Stimulated activated naive CD8-positive, alpha-beta T cell treated with anti-CD3 and anti-CD28 coated beads, Interleukin-15, Interleukin-2, amounts not matched to agents 100 ng/mL and 50 ng/mL, for 24 hours (primary cell): ENCODE results near the gene PHF1.

Source experiments
- H3K27ac Mint-ChIP-seq: one replicate; pipeline ENCODE4 v1.8.0; 2021; ENCODE audit warnings: mild to moderate bottlenecking, mixed read lengths
- H3K27me3 Mint-ChIP-seq: one replicate; pipeline ENCODE4 v1.8.0; 2021; ENCODE audit warnings: mixed read lengths
- H3K36me3 Mint-ChIP-seq: one replicate; pipeline ENCODE4 v1.8.0; 2021; ENCODE audit warnings: low read depth, mixed read lengths
- H3K4me1 Mint-ChIP-seq: one replicate; pipeline ENCODE4 v1.8.0; 2021; ENCODE audit warnings: low read depth, mixed read lengths
- H3K4me3 Mint-ChIP-seq: one replicate; pipeline ENCODE4 v1.8.0; 2021; ENCODE audit warnings: mild to moderate bottlenecking, mixed read lengths
- H3K9me3 Mint-ChIP-seq: one replicate; pipeline ENCODE4 v1.8.0; 2021; ENCODE audit warnings: mixed read lengths

PHF1 gene

DNA sequence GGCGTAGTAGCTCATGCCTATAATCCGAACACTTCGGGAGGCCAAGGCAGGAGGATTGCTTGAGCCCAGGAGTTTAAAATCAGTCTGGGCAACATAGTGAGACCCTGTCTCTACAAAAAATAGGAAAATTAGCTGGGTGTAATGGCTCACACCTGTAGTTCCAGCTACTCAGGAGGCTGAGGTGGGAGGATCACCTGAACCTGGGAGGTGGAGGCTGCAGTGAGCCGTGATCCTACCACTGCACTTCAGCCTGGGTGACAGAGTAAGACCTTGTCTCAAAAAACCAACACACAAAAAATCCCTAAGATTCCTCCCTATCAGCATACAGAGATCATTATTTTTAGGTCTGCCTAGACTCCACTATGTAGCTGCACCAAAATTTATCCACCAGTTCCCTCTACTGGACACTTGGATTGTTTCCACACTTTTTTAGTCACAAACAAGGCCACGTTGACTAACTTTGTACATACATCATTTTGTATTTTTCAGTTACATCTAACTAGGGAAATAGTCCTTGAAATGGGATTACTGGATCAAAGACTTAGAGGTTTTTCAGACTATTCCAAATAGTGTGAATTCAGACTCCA is 3.6 kb upstream of the PHF1 start:
- H3K27ac Mint-ChIP-seq = no peak overlapping the region
- H3K27me3 Mint-ChIP-seq = no peaks in the 10 kb centered on the region

DNA sequence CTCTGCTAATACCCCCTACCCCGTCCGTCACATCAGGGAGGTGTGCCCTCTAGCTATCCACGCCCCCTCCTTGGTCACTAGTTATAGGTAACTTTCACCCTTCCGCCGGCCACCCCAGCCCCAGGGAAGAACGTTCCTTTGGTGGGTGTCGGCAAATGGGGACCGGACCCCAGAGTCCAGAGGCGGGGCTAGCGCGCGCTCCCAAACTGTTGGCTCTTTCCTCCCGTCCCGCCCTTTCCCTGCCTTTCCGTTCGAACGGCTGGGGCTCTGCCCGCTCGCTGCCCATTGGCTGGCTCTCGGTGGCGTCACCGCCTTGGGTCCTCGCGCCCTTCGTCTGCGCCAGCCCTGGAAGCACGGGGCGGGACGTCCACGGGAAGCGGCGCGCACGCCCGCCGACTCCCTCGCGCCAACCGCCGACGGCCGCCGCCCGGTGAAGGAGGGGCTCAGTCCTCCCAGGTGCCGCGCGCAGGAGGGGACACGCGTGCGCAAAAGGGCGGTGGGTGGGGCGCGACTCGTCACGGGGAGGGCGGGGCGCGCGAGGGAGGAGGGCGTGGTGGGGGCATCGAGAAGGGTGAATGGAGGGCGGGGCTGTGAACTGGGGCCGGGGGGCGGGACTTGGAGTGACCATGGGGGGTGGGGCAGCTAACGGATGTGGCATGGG is 634 bp upstream of the PHF1 start:
- H3K9me3 Mint-ChIP-seq = no peaks in the 10 kb centered on the region
- peaks cover 44% of the 10 kb centered on the region for H3K4me1 Mint-ChIP-seq
- peak overlapping the region; percentile 83 for H3K4me3 Mint-ChIP-seq
- no peaks in the 10 kb centered on the region for H3K27me3 Mint-ChIP-seq
- peak overlapping the region; percentile 93 for H3K27ac Mint-ChIP-seq
- H3K36me3 Mint-ChIP-seq = peaks cover 61% of the 10 kb centered on the region

More for the DNA sequence above, 3.6 kb upstream of the PHF1 start:
- Mint-ChIP-seq H3K36me3 (peaks cover 68% of the 10 kb centered on the region), H3K4me1 (peaks cover 20% of the 10 kb centered on the region), H3K4me3 (no peak overlapping the region), H3K9me3 (no peaks in the 10 kb centered on the region)

DNA sequence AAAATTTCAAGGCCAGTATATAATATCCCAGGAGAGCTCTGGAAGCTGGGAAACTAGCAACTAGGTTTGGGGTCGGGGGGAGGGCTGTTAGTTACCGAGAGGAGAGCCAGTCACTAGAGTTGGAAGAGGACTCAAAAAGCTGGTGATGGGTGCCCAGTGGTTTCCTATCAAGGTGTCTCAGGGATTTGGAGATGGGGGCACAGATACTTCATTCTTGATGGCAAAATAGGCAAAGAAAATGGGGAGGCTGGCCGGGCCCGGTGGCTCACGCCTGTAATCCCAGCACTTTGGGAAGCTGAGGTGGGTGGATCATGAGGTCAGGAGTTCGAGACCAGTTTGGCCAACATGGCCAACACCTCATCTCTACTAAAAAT is 805 bp downstream of the PHF1 start:
- H3K27ac Mint-ChIP-seq = peak overlapping the region; percentile 72
- H3K9me3 Mint-ChIP-seq = no peaks in the 10 kb centered on the region
- H3K4me3 Mint-ChIP-seq = peak overlapping the region; percentile 83
- peaks cover 58% of the 10 kb centered on the region for H3K4me1 Mint-ChIP-seq
- no peaks in the 10 kb centered on the region for H3K27me3 Mint-ChIP-seq
- H3K36me3 Mint-ChIP-seq = peaks cover 60% of the 10 kb centered on the region

GRCh38 chr6:33412140-33413009 is 1.6 kb downstream of the PHF1 start:
- Mint-ChIP-seq H3K27ac (peak overlapping the region; percentile 81), H3K9me3 (no peaks in the 10 kb centered on the region), H3K4me3 (peak overlapping the region; percentile 51), H3K4me1 (peaks cover 66% of the 10 kb centered on the region), H3K27me3 (no peaks in the 10 kb centered on the region), H3K36me3 (peaks cover 54% of the 10 kb centered on the region)

- no peaks in the 10 kb centered on the region for H3K27me3 Mint-ChIP-seq
- no peak overlapping the region for H3K4me3 Mint-ChIP-seq
- H3K9me3 Mint-ChIP-seq = no peaks in the 10 kb centered on the region
- peaks cover 45% of the 10 kb centered on the region for H3K36me3 Mint-ChIP-seq
- no peak overlapping the region for H3K27ac Mint-ChIP-seq
- H3K4me1 Mint-ChIP-seq = peaks cover 70% of the 10 kb centered on the region
Observed at GRCh38 chr6:33413241-33414120, 2.7 kb downstream of the PHF1 start.

DNA sequence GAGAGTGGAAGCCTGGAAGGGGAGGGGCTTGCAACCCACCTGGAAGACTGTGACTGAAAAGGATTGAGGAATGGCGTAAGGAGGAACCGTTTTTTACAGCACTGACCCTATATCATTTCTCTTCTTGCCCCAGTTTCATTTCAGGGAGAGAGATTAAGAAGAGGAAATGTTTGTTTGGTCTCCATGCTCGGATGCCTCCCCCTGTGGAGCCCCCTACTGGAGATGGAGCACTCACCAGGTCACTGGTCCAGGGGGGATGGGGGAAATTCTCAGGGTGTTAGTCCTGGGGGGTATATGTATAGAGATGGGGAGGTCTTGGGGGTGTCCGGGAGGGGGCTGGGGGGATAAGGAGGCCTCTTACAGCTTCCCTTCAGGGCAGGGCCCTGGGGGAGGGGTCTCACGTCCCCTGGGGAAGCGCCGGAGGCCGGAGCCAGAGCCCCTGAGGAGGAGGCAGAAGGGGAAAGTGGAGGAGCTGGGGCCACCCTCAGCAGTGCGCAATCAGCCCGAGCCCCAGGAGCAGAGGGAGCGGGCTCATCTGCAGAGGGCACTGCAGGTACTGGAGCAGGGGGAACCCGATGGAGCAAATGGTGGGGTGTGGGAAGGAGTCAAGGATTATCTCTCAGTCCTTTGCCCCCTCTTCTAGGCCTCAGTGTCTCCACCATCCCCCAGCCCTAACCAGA is 3.9 kb downstream of the PHF1 start:
- peaks cover 76% of the 10 kb centered on the region for H3K4me1 Mint-ChIP-seq
- no peak overlapping the region for H3K4me3 Mint-ChIP-seq
- H3K9me3 Mint-ChIP-seq = no peaks in the 10 kb centered on the region
- H3K27ac Mint-ChIP-seq = peak overlapping the region; percentile 10
- H3K27me3 Mint-ChIP-seq = no peaks in the 10 kb centered on the region
- H3K36me3 Mint-ChIP-seq = peaks cover 35% of the 10 kb centered on the region

DNA sequence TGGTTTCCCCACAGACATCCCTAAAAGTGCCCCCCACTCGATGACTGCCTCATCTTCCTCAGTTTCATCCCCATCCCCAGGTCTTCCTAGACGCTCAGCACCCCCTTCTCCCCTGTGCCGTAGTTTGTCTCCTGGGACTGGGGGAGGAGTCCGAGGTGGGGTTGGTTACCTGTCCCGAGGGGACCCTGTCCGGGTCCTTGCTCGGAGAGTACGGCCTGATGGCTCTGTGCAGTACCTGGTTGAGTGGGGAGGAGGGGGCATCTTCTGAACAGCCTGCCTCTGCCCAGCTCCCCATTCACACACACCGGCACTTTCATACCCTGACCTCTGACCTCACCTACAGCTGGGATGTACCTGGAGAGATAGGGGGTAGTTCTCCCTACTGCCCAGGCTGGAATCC is 5.0 kb downstream of the PHF1 start:
- Mint-ChIP-seq H3K4me3 (peak overlapping the region; percentile 96), H3K27me3 (no peaks in the 10 kb centered on the region), H3K9me3 (no peaks in the 10 kb centered on the region), H3K4me1 (peaks cover 74% of the 10 kb centered on the region), H3K27ac (peak overlapping the region; percentile 69), H3K36me3 (peaks cover 35% of the 10 kb centered on the region)

GRCh38 chr6:33416386-33417127 is 5.7 kb downstream of the PHF1 start:
- Mint-ChIP-seq H3K27ac (peak overlapping the region; percentile 100), H3K9me3 (no peaks in the 10 kb centered on the region), H3K4me3 (peak overlapping the region; percentile 96), H3K4me1 (peaks cover 77% of the 10 kb centered on the region), H3K36me3 (peaks cover 35% of the 10 kb centered on the region), H3K27me3 (no peaks in the 10 kb centered on the region)

DNA sequence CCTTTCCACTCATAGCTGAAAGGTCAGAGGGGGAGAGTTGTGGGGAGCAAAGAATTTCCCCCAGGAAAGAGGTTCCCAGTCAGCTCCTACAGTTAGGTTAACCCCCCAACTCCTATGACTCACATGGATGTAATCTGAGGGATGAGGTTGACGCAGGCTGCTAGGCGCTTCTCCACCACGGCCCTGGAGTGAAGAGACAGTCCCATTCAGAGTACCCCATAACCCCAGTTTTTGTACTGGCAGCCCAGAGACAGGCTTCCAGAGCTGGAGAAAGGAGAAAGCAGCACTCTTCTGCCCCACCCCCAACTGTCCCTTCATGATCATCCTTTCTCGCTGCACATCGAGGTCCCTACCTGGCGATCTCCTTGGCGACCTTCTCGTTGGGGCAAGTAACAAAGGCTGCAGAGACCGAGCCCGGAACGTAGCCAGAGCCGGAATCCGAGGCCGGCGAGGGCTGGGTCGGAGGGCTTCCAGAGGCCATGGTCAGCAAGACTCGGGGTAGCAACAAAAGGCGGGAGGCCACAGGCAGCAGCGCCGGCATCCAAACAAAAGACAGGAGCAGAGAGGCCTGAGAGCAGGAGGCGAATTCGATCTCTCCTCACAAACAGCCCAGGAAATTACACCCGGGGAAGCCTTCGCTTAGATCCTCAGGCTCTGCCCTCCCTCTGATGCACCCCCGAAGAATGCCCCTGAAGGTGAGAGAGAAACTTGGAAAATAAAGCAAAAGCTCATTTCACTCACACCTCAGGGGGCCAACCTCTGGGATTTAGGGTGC is 6.5 kb downstream of the PHF1 start:
- Mint-ChIP-seq H3K36me3 (peaks cover 33% of the 10 kb centered on the region), H3K4me3 (peak overlapping the region; percentile 96), H3K9me3 (no peaks in the 10 kb centered on the region), H3K27me3 (no peaks in the 10 kb centered on the region), H3K4me1 (peaks cover 73% of the 10 kb centered on the region), H3K27ac (peak overlapping the region; percentile 100)

- Mint-ChIP-seq H3K4me1 (peaks cover 65% of the 10 kb centered on the region), H3K27me3 (no peaks in the 10 kb centered on the region), H3K36me3 (peaks cover 29% of the 10 kb centered on the region), H3K27ac (peak within 1 kb of the TSS; percentile 100), H3K4me3 (peak within 1 kb of the TSS; percentile 96), H3K9me3 (no peaks in the 10 kb centered on the region)
Observed at GRCh38 chr6:33417903-33418689, 7.3 kb downstream of the PHF1 start, which contains the start of gene CUTA. Gene CUTA (minus strand): TSS chr6:33418107. CDS start chr6:33418000, 107 bp downstream.

DNA sequence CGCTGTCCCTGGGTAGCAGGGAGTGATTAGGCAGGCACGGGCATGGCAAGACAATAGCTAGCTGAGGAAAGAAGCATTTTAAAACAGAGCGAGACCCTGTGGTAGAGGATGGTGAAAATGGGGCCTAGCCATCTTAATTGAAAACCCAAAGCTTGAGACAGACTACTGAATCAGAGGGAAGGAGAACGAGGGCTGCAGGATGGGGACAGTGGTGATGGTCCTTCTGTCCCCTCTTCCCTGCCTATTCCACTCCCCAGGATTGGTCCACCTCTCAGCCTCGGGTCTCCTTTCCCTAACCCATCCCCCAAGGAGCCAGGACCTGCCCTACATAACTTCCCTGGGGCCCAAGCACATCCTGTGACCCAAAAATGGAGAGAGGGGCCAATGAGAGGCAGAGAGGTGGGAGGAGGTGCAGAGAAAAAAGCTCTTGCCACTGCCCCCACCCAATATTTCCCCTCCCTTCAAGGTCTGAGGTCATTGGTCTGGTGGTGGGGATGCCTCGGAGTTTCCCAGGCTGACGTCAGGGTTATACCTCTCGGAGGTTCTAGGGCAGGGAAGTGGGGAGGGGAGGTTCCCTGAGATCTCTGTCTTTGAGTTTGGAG is 8.0 kb downstream of the PHF1 start:
- Mint-ChIP-seq H3K36me3 (peaks cover 23% of the 10 kb centered on the region), H3K4me3 (peak overlapping the region; percentile 96), H3K27ac (peak overlapping the region; percentile 100), H3K4me1 (peaks cover 64% of the 10 kb centered on the region), H3K9me3 (no peaks in the 10 kb centered on the region), H3K27me3 (no peaks in the 10 kb centered on the region)
